GM18505 (cell line): ENCODE results near the gene JMJD6.
A peak's percentile ranks its signal among the peaks of the same experiment; 100 is the strongest.
"Not testable (repeated sequence)": the region's sequence is repeated elsewhere in the genome, so short reads cannot be mapped to it uniquely, and the experiment has no call there.

ENCODE experiments used
- ATAC-seq: cut with Tn5 transposase; IDR thresholded peaks from one replicate; pipeline ENCODE4 v1.9.1; 2021; ENCODE audit not compliant: unreplicated experiment
- POLR2A ChIP-seq: IDR thresholded peaks from 4 replicates; pipeline ENCODE4 v1.6.1; 2011; ENCODE audit warnings: borderline replicate concordance; ENCODE audit not compliant: insufficient read depth, insufficient read length; ENCODE audit errors: extremely low read depth

The JMJD6 gene

DNA sequence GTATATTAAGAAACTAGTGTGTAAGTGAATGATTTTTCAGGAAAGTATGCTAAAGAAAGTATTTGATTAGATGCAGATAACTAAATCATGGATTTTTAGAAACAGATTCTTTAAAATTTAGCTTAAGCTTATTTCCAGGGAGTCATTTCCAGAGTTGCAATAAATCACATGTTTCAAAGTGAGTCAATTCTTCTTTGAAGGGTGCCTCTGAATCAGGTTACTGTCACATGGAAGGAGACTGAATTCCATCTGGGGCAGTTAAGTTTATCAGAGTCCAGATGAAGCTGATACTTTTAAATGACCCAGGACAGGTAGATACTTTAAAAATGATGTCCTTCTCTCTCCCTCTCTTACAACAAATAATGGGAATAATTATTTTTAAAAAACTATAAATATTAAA lies 16.6 kb upstream of the JMJD6 start:
- TF ChIP-seq POLR2A: no peak
- no peak for ATAC-seq

DNA sequence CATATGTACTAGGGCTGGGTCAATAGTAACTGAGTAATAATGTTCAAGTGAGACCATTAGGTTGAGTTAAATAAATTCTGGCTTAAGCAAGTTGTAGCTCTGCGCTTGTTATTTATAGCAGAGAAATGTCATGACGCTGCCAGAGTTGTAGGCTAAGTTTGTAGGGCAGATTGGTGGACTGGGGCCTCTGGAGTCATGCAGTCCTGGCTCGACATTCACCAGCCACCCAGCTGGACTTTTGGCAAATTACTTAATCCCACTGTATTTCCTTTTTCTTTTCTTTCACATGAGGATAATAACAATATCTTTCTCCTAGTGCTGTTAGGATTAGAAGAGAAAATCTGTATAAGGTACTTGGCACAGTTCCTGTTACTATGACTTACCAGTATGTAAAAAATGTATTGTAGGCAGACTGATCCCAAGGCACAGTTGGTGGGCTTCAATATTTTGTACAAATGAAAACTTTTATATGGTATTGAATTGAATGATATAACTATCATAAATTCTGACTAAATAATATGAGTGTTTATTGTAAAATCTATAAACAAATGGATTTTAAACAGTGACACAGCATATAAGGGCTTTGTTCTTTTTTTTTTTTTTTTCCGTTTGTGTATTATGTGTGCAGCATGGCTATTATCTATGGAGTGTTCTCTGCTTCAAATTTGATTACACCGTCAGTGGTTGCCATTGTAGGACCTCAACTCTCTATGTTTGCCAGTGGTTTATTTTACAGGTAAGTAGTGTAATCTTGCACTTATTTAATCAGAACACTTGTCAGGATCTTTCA lies 14.1 kb upstream of the JMJD6 start:
- no peak for ATAC-seq
- TF ChIP-seq POLR2A: no peak

- ATAC-seq: not testable (repeated sequence)
Observed at GRCh38 chr17:76739568-76740115, 13.2 kb upstream of the JMJD6 start.

DNA sequence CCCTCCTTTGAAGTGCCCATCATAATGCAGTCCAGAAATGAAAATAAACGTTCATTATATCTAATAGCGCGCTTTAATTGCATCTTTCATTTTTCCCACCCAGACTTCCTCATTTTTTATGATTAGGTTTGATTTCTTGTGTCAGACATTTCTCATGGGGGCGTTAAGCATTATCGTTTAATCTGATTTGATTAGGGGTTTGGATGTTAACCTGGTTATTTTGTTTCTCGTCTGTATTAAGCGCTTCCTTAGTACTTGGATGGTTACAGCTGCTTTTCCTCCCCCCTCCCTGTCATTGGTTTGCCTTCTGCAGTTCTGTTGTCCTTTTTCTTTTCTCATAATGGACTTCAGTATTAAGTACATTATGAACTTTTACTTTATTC lies 12.1 kb upstream of the JMJD6 start:
- ATAC-seq: no peak
- TF ChIP-seq POLR2A: no peak

DNA sequence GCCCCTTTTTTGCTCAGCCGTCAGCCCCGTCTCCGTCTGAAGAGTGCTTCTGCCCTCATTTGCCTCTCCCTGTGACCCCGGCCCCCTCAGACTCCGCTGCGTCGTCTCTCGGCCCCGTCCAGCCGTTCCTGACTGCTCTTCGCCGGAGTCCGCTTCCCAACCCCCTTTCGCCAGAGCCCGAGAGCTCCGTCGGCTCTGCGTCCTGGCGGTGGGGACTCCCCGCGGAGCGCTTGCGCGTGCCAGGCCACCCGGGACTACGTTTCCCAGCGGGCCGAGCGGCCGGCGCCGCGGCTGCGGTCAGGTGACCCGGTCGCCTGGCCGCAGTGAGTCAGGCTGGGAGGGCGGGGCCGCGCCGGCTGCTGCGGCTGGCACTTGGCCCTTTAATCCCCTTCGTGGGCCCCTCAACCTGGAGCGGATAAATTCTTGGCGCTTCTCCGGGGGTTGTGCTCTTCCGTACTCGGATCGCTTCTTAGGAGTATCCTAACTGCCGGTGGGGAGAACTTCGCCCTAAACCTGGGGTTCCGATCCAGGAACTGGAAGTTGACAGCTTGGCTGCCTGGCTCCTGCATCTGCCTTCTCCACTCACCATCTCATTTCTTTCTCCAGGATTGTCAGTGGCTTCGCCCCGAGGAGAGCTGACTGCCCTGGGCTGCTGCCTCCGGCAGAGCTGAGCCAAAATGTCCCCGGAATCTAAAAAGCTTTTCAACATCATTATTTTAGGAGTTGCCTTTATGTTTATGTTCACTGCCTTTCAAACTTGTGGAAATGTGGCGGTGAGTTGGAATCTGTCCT lies 11.5 kb upstream of the JMJD6 start, which contains the start of gene MFSD11:
Gene MFSD11 (plus strand): TSS at position 444 of the 792 bp plus-strand sequence. CDS start 234 bp downstream, at position 678.
- no peak for TF ChIP-seq POLR2A
- peak; percentile 50 for ATAC-seq

DNA sequence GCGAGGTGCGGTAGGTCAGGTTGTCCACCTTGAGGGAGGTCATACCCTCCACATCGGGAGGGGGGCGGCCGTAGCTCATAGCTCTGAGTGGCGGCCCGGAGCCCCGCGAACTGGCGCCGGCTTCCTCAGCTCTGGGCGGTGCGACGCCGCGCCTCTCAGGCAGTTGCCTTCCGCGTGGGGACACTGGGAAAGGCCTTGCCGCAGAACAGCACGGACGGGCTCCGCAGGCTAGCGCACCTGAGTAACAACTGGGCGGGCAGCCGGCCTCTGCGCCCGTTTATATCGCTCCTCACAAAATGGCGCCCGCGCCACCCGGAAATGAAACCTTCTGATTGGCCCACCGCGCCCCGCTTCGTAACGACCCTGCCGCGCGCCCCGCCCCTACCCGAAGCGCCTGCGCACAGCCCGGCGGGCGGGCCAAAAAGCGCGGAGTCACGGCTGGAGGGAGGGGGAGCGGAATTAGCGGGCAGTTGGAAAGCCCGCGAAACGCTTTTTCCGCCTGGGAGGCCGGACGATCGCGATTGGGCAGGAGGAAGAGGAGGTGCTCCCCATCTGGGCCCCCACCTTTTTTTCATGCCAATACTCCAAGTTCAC lies 10.8 kb upstream of the JMJD6 start, which contains the start of gene SRSF2:
Gene SRSF2 (minus strand): TSS at position 250 of the 594 bp plus-strand sequence. CDS start 171 bp downstream, at position 79.
- peak; percentile 100 for TF ChIP-seq POLR2A
- ATAC-seq: peak; percentile 58

DNA sequence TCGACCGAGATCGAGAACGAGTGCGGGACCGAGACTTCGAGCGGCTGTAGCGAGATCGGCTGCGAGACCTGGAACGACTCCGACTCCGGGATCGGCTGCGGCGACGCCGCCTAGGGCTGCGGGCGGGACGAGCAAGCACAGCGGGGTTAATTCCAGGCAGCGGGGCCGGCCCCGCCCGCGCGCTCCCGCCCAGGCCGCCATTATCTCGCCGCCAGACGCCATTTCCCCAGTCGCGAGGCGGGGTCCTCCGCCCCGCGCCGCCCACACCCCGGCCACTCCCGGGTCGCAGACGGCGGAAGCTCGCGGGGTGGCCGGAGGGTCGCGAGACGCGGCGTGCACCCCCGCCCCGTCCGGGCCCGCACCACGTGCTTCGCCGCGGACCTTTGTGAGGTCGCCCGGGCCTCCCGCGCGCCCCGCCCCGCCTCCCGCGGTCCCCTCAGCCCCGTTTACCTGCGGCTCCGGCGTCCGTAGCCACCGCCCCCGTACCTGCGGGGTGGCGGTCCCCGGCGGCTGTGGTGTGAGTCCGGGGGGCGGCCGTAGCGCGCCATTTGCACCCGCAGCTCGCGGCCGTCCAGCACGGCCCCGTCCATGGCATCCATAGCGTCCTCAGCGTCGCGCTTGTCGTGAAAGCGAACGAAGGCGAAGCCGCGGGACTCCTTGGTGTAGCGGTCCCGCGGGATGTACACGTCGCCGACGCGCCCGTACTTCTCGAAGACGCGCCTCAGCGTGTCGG lies 10.1 kb upstream of the JMJD6 start:
- TF ChIP-seq POLR2A: peak; percentile 19
- ATAC-seq: peak; percentile 19

DNA sequence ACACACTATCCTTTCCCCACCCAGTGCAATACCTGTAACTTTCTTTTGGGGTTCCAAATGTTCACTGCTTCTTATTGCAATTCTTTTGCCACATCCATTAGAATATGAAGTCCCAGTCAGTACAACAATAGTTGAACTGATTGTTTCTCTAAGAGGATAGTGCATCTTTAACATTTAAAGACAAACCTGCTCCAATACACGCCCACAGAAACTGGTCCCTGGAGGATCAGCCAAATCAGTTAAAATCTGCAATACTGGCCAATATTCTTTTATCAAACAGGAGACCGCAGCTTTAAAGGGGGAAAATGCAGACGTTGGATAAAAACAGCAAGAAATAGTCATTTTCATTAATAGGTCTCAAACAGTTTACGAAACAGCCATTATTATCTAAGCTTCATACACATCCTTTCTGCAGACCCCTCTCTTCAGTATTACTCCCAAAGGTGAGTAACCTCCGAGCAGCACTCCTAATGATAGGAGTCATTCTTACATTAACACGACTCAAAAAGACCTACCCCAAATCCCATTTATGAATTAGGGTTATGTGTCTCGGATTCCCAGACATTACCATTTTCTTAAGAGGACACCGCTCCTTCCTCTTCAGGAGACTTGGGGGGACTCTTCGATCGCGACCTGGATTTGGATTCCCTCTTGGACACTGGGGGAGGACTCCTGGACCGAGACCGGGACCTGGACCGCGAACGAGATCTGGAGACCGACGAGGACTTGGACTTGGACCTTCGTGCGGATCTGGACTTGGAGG lies 9.4 kb upstream of the JMJD6 start:
- ATAC-seq: no peak
- no peak for TF ChIP-seq POLR2A

- ATAC-seq: no peak
- TF ChIP-seq POLR2A: no peak
Observed at GRCh38 chr17:76735006-76735405, 8.6 kb upstream of the JMJD6 start.

- peak; percentile 19 for TF ChIP-seq POLR2A
- no peak for ATAC-seq
Observed at GRCh38 chr17:76734080-76734840, 7.9 kb upstream of the JMJD6 start.

DNA sequence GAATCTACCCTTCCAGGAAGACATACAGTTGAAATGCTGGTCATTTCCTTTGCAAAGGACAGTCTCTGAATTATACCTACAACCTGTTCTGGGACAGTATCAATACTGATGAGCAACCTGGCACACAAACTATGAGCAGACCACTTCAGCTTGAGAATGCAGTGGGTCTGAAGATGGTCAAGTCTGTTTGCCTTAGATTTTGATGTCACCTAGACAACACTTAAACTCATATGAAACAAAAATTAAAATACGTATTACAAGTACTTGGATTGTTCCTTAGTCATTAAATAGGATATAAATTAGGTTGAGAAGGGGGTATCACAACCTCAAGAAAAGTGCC lies 7.2 kb upstream of the JMJD6 start:
- ATAC-seq: no peak
- no peak for TF ChIP-seq POLR2A
